ENCODE measurements around the gene MCHR1. TPM values are rescaled to one million over a fixed set of nuclear protein-coding genes. Genes with fewer than 3 reads are reported as not detected.

MCHR1 gene
- total and polyA plus RNA-seq, 2 donors (not counting 1 experiment from before 2014, with no cell fraction given), result 0.20 to 0.99 TPM

GRCh38 chr22:40680819-40681183, 1.5 kb downstream of the MCHR1 start:
- no peak overlapping the region for H2AFZ ChIP-seq (ENCODE audit: low read length)
- H3K27me3 ChIP-seq (ENCODE audit: control insufficient read depth, insufficient read depth, low read length), result no peaks in the 10 kb centered on the region
- no peaks in the 10 kb centered on the region for H3K9me3 ChIP-seq (ENCODE audit: control insufficient read depth, insufficient read depth, low read depth, low read length)
- H3K36me3 ChIP-seq (ENCODE audit: control insufficient read depth, insufficient read depth, low read length), result no peaks in the 10 kb centered on the region
- H3K4me3 ChIP-seq (replicated peaks in 1 of 4; ENCODE audit: control extremely low read depth in 1 of 4, insufficient read depth in 1 of 4, low read depth in 3 of 4, low read length in 4 of 4), result no peak overlapping the region
- H3K4me2 ChIP-seq (ENCODE audit: extremely low read depth, insufficient read depth, low read length), result no peak overlapping the region
- DNase-seq (ENCODE audit: low read depth in 2 of 2), result no peak
- no peaks in the 10 kb centered on the region for H3K79me2 ChIP-seq (ENCODE audit: control insufficient read depth, insufficient read depth, low read length)
- H3K27ac ChIP-seq (ENCODE audit: insufficient read depth, low read length), result no peak overlapping the region
- H3K9ac ChIP-seq (ENCODE audit: insufficient read depth, low read length), result no peak overlapping the region
- TF ChIP-seq CTCF (conservative IDR thresholded peaks at IDR 0.05 in 1 of 2, IDR thresholded peaks at IDR 0.05 in 1 of 2; ENCODE audit: low read depth in 1 of 2, low read length in 2 of 2) (no peak), EZH2 (IDR thresholded peaks at IDR 0.05; ENCODE audit: low read length, missing control alignments) (no peak)
- H4K20me1 ChIP-seq (ENCODE audit: control insufficient read depth, extremely low read depth, insufficient read depth, low read length), result no peaks in the 10 kb centered on the region
- peaks cover 8% of the 10 kb centered on the region for H3K4me1 ChIP-seq (ENCODE audit: control insufficient read depth, extremely low read depth, insufficient read depth, low read length)

GRCh38 chr22:40681451-40681850, 2.2 kb downstream of the MCHR1 start:
- Histone ChIP-seq H3K9me3 (ENCODE audit: control insufficient read depth, insufficient read depth, low read depth, low read length) (no peaks in the 10 kb centered on the region), H3K4me1 (ENCODE audit: control insufficient read depth, extremely low read depth, insufficient read depth, low read length) (peaks cover 8% of the 10 kb centered on the region), H4K20me1 (ENCODE audit: control insufficient read depth, extremely low read depth, insufficient read depth, low read length) (no peaks in the 10 kb centered on the region), H3K4me3 (replicated peaks in 1 of 4; ENCODE audit: control extremely low read depth in 1 of 4, insufficient read depth in 1 of 4, low read depth in 3 of 4, low read length in 4 of 4) (no peak overlapping the region), H3K4me2 (ENCODE audit: extremely low read depth, insufficient read depth, low read length) (no peak overlapping the region), H3K79me2 (ENCODE audit: control insufficient read depth, insufficient read depth, low read length) (no peaks in the 10 kb centered on the region), H3K27me3 (ENCODE audit: control insufficient read depth, insufficient read depth, low read length) (no peaks in the 10 kb centered on the region), H2AFZ (ENCODE audit: low read length) (no peak overlapping the region), H3K36me3 (ENCODE audit: control insufficient read depth, insufficient read depth, low read length) (no peaks in the 10 kb centered on the region), H3K9ac (ENCODE audit: insufficient read depth, low read length) (no peak overlapping the region), H3K27ac (ENCODE audit: insufficient read depth, low read length) (no peak overlapping the region)
- no peak for DNase-seq (ENCODE audit: low read depth in 2 of 2)
- TF ChIP-seq CTCF (conservative IDR thresholded peaks at IDR 0.05 in 1 of 2, IDR thresholded peaks at IDR 0.05 in 1 of 2; ENCODE audit: low read depth in 1 of 2, low read length in 2 of 2) (no peak), EZH2 (IDR thresholded peaks at IDR 0.05; ENCODE audit: low read length, missing control alignments) (no peak)

GRCh38 chr22:40684728-40685127, 5.4 kb downstream of the MCHR1 start:
- H3K27ac ChIP-seq (ENCODE audit: insufficient read depth, low read length), result no peak overlapping the region
- no peak overlapping the region for H3K4me2 ChIP-seq (ENCODE audit: extremely low read depth, insufficient read depth, low read length)
- H3K4me3 ChIP-seq (replicated peaks in 1 of 4; ENCODE audit: control extremely low read depth in 1 of 4, insufficient read depth in 1 of 4, low read depth in 3 of 4, low read length in 4 of 4), result no peak overlapping the region
- H4K20me1 ChIP-seq (ENCODE audit: control insufficient read depth, extremely low read depth, insufficient read depth, low read length), result no peaks in the 10 kb centered on the region
- H3K27me3 ChIP-seq (ENCODE audit: control insufficient read depth, insufficient read depth, low read length), result no peaks in the 10 kb centered on the region
- no peaks in the 10 kb centered on the region for H3K79me2 ChIP-seq (ENCODE audit: control insufficient read depth, insufficient read depth, low read length)
- no peak overlapping the region for H3K9ac ChIP-seq (ENCODE audit: insufficient read depth, low read length)
- no peak for DNase-seq (ENCODE audit: low read depth in 2 of 2)
- no peak overlapping the region for H2AFZ ChIP-seq (ENCODE audit: low read length)
- no peaks in the 10 kb centered on the region for H3K4me1 ChIP-seq (ENCODE audit: control insufficient read depth, extremely low read depth, insufficient read depth, low read length)
- no peaks in the 10 kb centered on the region for H3K9me3 ChIP-seq (ENCODE audit: control insufficient read depth, insufficient read depth, low read depth, low read length)
- TF ChIP-seq EZH2 (IDR thresholded peaks at IDR 0.05; ENCODE audit: low read length, missing control alignments) (no peak), CTCF (conservative IDR thresholded peaks at IDR 0.05 in 1 of 2, IDR thresholded peaks at IDR 0.05 in 1 of 2; ENCODE audit: low read depth in 1 of 2, low read length in 2 of 2) (no peak)
- no peaks in the 10 kb centered on the region for H3K36me3 ChIP-seq (ENCODE audit: control insufficient read depth, insufficient read depth, low read length)

Measured in fibroblast of lung (primary cell).